Neuronal stem cell (in vitro differentiated cells): ENCODE measurements around the gene ATP5F1D.

Source experiments
- DNase-seq: peaks from one replicate; pipeline ENCODE4 v3.0.0-alpha.2; 2013; ENCODE audit warnings: low spot score
- H2AFZ ChIP-seq: one replicate; pipeline ENCODE4 v1.6.1; 2013; ENCODE audit warnings: mild to moderate bottlenecking, low read length, inconsistent platforms
- H2AK5ac ChIP-seq: 2 replicates; pipeline ENCODE4 v1.6.1; 2013; ENCODE audit warnings: low read depth, mild to moderate bottlenecking, inconsistent platforms, low read length, moderate library complexity, mixed read lengths
- H2BK120ac ChIP-seq: 2 replicates; pipeline ENCODE4 v1.6.1; 2013; ENCODE audit warnings: low read depth, mild to moderate bottlenecking, inconsistent platforms, low read length, moderate library complexity, mixed read lengths
- H2BK12ac ChIP-seq: one replicate; pipeline ENCODE4 v1.6.1; 2013; ENCODE audit warnings: low read length, inconsistent platforms
- H2BK15ac ChIP-seq: 2 replicates; pipeline ENCODE4 v1.6.1; 2013; ENCODE audit warnings: mild to moderate bottlenecking, low read length, inconsistent platforms, mixed read lengths
- H2BK5ac ChIP-seq: one replicate; pipeline ENCODE4 v1.6.1; 2013; ENCODE audit warnings: inconsistent platforms, mild to moderate bottlenecking, low read length, moderate library complexity
- H3K14ac ChIP-seq: one replicate; pipeline ENCODE4 v1.6.1; 2013; ENCODE audit warnings: low read length, inconsistent platforms
- H3K18ac ChIP-seq: 2 replicates; pipeline ENCODE4 v1.6.1; 2013; ENCODE audit warnings: low read length, inconsistent platforms
- H3K23ac ChIP-seq: 2 replicates; pipeline ENCODE4 v1.6.1; 2013; ENCODE audit warnings: low read depth, mild to moderate bottlenecking, mixed read lengths, low read length, inconsistent platforms; ENCODE audit not compliant: poor library complexity
- H3K27ac ChIP-seq: replicated peaks from 3 replicates; pipeline ENCODE4 v1.5.1; 2013; ENCODE audit warnings: low read length, inconsistent platforms
- H3K27me3 ChIP-seq, 3 experiments: 2 replicates each; pipeline ENCODE4 v1.6.1; 2013; ENCODE audit warnings: low read length in 3 of 3, mild to moderate bottlenecking in 2 of 3, inconsistent platforms in 1 of 3, low read depth in 1 of 3, mixed read lengths in 1 of 3, moderate library complexity in 1 of 3; ENCODE audit not compliant: control insufficient read depth in 3 of 3, insufficient read depth in 3 of 3
- H3K36me3 ChIP-seq, 2 donors: replicated peaks in 1 of 2; 2 replicates each; pipeline ENCODE4 v1.6.1; 2013; ENCODE audit warnings: low read length in 2 of 2; ENCODE audit not compliant: control insufficient read depth in 2 of 2, insufficient read depth in 2 of 2
- H3K4ac ChIP-seq: 2 replicates; pipeline ENCODE4 v1.6.1; 2013; ENCODE audit warnings: inconsistent platforms, mild to moderate bottlenecking, low read length, moderate library complexity
- H3K4me1 ChIP-seq, 2 donors: 1 replicate in 1 of 2; 2 replicates in 1 of 2; pipeline ENCODE4 v1.6.1; 2013; ENCODE audit warnings: low read length in 2 of 2, low read depth in 1 of 2; ENCODE audit not compliant: control insufficient read depth in 2 of 2, insufficient read depth in 1 of 2
- H3K4me2 ChIP-seq: one replicate; pipeline ENCODE4 v1.6.1; 2013; ENCODE audit warnings: mild to moderate bottlenecking, low read length, inconsistent platforms; ENCODE audit not compliant: insufficient read depth, poor library complexity, severe bottlenecking
- H3K4me3 ChIP-seq, 2 donors: 2 replicates each; pipeline ENCODE4 v1.5.1; 2013; ENCODE audit warnings: low read length in 2 of 2, mild to moderate bottlenecking in 2 of 2, inconsistent platforms in 1 of 2, moderate library complexity in 1 of 2
- H3K79me1 ChIP-seq: one replicate; pipeline ENCODE4 v1.6.1; 2013; ENCODE audit warnings: low read depth, mild to moderate bottlenecking, inconsistent platforms, low read length, moderate library complexity
- H3K9ac ChIP-seq: one replicate; pipeline ENCODE4 v1.6.1; 2013; ENCODE audit warnings: mild to moderate bottlenecking, low read depth, low read length, inconsistent platforms; ENCODE audit not compliant: poor library complexity
- H3K9me3 ChIP-seq, 2 donors: replicated peaks in 1 of 2; 2 replicates each; pipeline versions ENCODE3 to v1.6.1; 2013; ENCODE audit warnings: low read length in 2 of 2, mild to moderate bottlenecking in 2 of 2, inconsistent platforms in 1 of 2, low read depth in 1 of 2, mixed read lengths in 1 of 2, moderate library complexity in 1 of 2; ENCODE audit not compliant: control insufficient read depth in 2 of 2, insufficient read depth in 1 of 2
- H4K8ac ChIP-seq: one replicate; pipeline ENCODE4 v1.6.1; 2013; ENCODE audit warnings: low read depth, mild to moderate bottlenecking, inconsistent platforms, low read length, moderate library complexity
- H4K91ac ChIP-seq: one replicate; pipeline ENCODE4 v1.6.1; 2013; ENCODE audit warnings: low read length, low read depth, mild to moderate bottlenecking, inconsistent platforms; ENCODE audit not compliant: poor library complexity
- whole genome bisulfite sequencing, 2 donors: extraction: QIAGEN DNeasy Blood & Tissue Kit; methylation state at CpG; one replicate each; pipeline ENCODE4 v1.1.7; 2013; ENCODE audit warnings: missing lambda C conversion rate in 2 of 2, mixed read lengths in 1 of 2; ENCODE audit not compliant: insufficient read length in 2 of 2, insufficient replicate concordance in 1 of 2; ENCODE audit errors: extremely low coverage in 2 of 2; 5-methylcytosine and 5-hydroxymethylcytosine counted together

The ATP5F1D gene

DNA sequence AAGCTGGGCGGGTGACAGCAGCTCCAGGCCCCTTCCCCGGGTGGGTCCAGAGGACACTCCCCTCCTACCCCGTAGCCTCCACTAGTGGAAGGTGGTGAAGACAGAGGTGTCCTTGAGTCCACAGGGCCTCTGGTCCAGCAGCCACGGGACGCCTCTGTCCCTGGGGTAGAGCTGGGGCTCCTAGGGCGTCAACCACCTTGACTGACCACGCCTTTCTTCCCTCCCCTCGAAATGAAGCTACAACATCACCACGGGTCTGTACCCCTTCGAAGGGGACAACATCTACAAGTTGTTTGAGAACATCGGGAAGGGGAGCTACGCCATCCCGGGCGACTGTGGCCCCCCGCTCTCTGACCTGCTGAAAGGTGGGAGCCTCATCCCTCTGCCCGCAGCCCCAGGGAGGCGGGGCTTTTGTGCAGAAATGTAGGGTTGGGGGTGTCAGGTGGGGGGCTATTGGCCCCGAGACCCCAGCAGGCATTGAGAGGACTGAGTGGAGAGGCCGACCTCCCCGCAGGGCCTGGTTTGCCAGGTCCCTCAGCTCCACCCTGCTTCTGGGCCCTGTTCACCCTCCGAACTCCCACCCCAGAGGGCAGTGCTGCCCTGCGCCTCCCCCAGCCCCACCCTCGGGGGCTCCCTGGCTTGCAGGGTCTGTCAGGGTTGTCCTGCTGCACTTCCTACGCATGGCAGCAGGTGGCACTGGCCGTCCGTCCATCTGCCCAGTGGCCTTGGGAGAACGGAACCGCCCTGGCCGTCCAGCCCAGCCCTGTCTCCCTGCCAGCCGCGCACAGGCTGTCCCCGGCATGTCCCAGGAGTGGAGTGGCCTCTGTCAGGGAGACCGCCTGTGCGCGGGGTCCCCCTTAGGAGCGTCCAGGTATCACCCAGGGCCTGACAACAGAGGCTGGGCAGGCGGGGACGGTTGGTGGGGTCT, 20.3 kb upstream of the ATP5F1D start:
- Histone ChIP-seq H3K36me3 (peaks cover 13 to 64% of the 10 kb centered on the region in 2 donors), H3K27ac (no peak overlapping the region)
- no peak for DNase-seq

DNA sequence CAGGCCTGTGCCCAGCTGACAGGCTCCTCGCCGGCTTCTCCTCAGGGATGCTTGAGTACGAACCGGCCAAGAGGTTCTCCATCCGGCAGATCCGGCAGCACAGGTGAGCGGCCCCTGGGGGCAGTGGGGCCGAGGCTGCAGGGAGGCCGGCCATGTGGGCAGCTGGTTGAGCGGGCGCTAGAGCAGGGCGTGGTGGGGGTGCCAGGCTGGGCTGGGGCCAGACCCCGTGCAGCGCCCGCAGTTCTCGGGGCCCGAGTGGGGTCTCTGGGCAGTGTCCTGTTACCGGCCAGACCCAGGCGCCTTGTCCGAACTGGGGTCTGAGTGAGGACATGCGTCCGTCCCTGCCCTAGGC, 19.7 kb upstream of the ATP5F1D start:
- WGBS, 2 donors = no CpG with 5 or more reads among the region's 22 CpGs
- Histone ChIP-seq H2AK5ac (peak overlapping the region; percentile 14), H2BK15ac (no peak overlapping the region), H3K4me2 (no peak overlapping the region), H3K36me3 (peaks cover 13 to 68% of the 10 kb centered on the region in 2 donors), H3K18ac (peak overlapping the region; percentile 76), H4K91ac (no peak overlapping the region), H3K9ac (peak overlapping the region; percentile 50), H3K27ac (no peak overlapping the region), H2BK120ac (no peak overlapping the region), H3K23ac (no peak overlapping the region), H3K4me1 (peaks cover 0 to 5% of the 10 kb centered on the region in 2 donors), H2AFZ (no peak overlapping the region), H3K27me3 (no peaks in the 10 kb centered on the region), H4K8ac (no peak overlapping the region), H2BK12ac (no peak overlapping the region), H3K14ac (no peak overlapping the region), H3K4ac (no peak overlapping the region), H3K9me3 (no peaks in the 10 kb centered on the region), H3K4me3 (no peak overlapping the region), H3K79me1 (peaks cover 41% of the 10 kb centered on the region), H2BK5ac (peak overlapping the region; percentile 0)
- no peak for DNase-seq

More for the DNA sequence above, 20.3 kb upstream of the ATP5F1D start:
- H3K4me3 ChIP-seq = no peak overlapping the region
- no peak overlapping the region for H3K9ac ChIP-seq
- H3K14ac ChIP-seq = no peak overlapping the region
- no peak overlapping the region for H2BK120ac ChIP-seq
- H2AFZ ChIP-seq = no peak overlapping the region
- no peak overlapping the region for H3K4ac ChIP-seq
- H4K91ac ChIP-seq = no peak overlapping the region
- no CpG with 5 or more reads among the region's 38 CpGs for WGBS, 2 donors
- H3K18ac ChIP-seq = peak overlapping the region; percentile 76
- no peak overlapping the region for H2BK12ac ChIP-seq
- peaks cover 0 to 7% of the 10 kb centered on the region in 2 donors for H3K4me1 ChIP-seq
- H2BK15ac ChIP-seq = no peak overlapping the region
- H2BK5ac ChIP-seq = peak overlapping the region; percentile 82
- H2AK5ac ChIP-seq = peak overlapping the region; percentile 14
- H3K9me3 ChIP-seq = no peaks in the 10 kb centered on the region
- no peak overlapping the region for H3K4me2 ChIP-seq
- peaks cover 43% of the 10 kb centered on the region for H3K79me1 ChIP-seq
- no peak overlapping the region for H4K8ac ChIP-seq
- no peaks in the 10 kb centered on the region for H3K27me3 ChIP-seq
- peak overlapping the region; percentile 60 for H3K23ac ChIP-seq

DNA sequence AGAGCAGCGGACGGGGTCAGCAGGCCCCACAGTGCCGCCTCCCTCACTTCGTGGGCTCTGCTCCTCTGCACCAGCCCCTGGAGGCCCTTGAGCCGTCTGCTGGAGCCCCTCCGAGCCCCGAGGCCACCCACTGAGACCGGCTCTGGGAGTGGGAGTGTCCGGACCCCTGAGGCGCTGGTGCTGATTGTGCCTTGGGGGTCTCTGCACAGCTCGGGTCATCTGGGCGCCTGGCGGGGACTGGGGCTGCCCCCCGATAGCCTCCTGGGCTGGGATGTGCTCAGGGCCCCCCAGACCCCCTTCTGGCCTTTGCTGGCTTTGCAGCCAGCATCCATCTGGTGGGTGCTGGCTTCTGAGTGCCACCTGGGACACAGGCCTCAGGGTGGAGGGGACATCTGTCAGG, 19.2 kb upstream of the ATP5F1D start:
- no peak for DNase-seq
- H3K4me3 ChIP-seq = no peak overlapping the region
- H3K27ac ChIP-seq = peak overlapping the region; percentile 15
- H3K9ac ChIP-seq = no peak overlapping the region
- H4K91ac ChIP-seq = no peak overlapping the region
- H3K4ac ChIP-seq = no peak overlapping the region
- H2BK5ac ChIP-seq = peak overlapping the region; percentile 0
- H3K4me2 ChIP-seq = no peak overlapping the region
- H3K36me3 ChIP-seq = peaks cover 13 to 72% of the 10 kb centered on the region in 2 donors
- peak overlapping the region; percentile 22 for H3K18ac ChIP-seq
- WGBS, 2 donors = no CpG with 5 or more reads among the region's 14 CpGs
- no peaks in the 10 kb centered on the region for H3K27me3 ChIP-seq
- peaks cover 36% of the 10 kb centered on the region for H3K79me1 ChIP-seq
- H3K14ac ChIP-seq = no peak overlapping the region
- no peak overlapping the region for H2BK15ac ChIP-seq
- no peak overlapping the region for H3K23ac ChIP-seq
- H3K4me1 ChIP-seq = peaks cover 0 to 5% of the 10 kb centered on the region in 2 donors
- H3K9me3 ChIP-seq = no peaks in the 10 kb centered on the region
- no peak overlapping the region for H4K8ac ChIP-seq
- H2BK120ac ChIP-seq = no peak overlapping the region
- H2AFZ ChIP-seq = no peak overlapping the region
- no peak overlapping the region for H2BK12ac ChIP-seq
- H2AK5ac ChIP-seq = no peak overlapping the region

DNA sequence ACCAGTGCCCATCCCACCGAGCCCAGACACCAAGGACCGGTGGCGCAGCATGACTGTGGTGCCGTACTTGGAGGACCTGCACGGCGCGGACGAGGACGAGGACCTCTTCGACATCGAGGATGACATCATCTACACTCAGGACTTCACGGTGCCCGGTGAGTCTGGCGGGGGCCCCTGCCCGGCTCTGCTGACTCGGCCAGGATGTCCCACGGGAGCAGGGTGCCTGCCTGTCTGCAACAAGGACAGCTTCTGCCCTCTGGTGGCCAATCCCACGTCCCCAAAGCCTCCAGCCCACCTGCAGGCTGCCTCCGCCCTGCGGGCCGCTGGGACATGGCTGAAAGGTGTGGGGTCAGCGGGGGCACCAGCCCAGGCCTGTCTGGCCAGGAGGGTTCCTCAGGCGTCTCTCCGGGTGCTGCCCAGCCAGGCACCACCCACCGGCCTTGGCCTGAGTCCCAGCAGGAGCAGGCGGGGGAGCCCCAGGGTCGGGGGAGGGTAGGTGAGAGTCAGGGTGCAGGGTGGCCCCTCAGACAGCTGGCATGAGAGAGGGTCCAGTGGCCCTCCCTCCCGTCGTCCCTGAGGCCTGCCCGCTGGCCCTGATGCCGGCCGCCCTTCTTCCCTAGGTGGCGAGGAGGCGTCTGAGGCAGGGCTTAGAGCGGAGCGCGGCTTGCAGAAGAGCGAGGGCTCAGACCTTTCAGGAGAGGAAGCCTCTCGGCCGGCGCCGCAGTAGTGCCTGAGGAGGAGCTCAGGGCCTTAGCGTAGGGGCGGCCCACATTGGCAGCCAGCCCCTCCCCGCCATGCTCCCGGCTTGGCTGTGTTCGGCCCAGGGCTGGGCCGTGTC, 18.3 kb upstream of the ATP5F1D start:
- Histone ChIP-seq H3K4me1 (peaks cover 0 to under 1% of the 10 kb centered on the region in 2 donors), H3K4me2 (no peak overlapping the region), H3K27ac (no peak overlapping the region), H3K9me3 (no peaks in the 10 kb centered on the region), H4K91ac (no peak overlapping the region), H2BK15ac (no peak overlapping the region), H3K4ac (no peak overlapping the region), H3K14ac (no peak overlapping the region), H2AFZ (no peak overlapping the region), H2AK5ac (peak overlapping the region; percentile 63), H3K27me3 (no peaks in the 10 kb centered on the region), H3K18ac (peak overlapping the region; percentile 13), H3K36me3 (peaks cover 16 to 79% of the 10 kb centered on the region in 2 donors), H2BK12ac (peak overlapping the region; percentile 22), H4K8ac (peak overlapping the region; percentile 23), H2BK5ac (no peak overlapping the region), H3K4me3 (no peak overlapping the region), H3K23ac (peak overlapping the region; percentile 89), H3K79me1 (peaks cover 32% of the 10 kb centered on the region), H3K9ac (peak overlapping the region; percentile 50), H2BK120ac (no peak overlapping the region)
- no peak for DNase-seq
- WGBS, 2 donors = no CpG with 5 or more reads among the region's 48 CpGs
